Thyroid gland (tissue), 4 donors: Measurements from ENCODE around the gene SEMA3D. TPM values are rescaled to one million over a fixed set of nuclear protein-coding genes. Genes with fewer than 3 reads are reported as not detected.
A peak's percentile ranks its signal among the peaks of the same experiment; 100 is the strongest.

Experiments used
- DNase-seq, 2 donors: peaks; one replicate each; pipeline ENCODE4 v3.0.0-alpha.2; 2019
- H3K27ac ChIP-seq, 3 donors: fragments of 200-600 bp; sonication (generic); 1 replicate in 2 of 3; 2 replicates in 1 of 3; pipeline ENCODE4 v1.5.1; 2016 to 2019; ENCODE audit warnings: mild to moderate bottlenecking in 1 of 3, moderate library complexity in 1 of 3
- H3K27me3 ChIP-seq: fragments of 200-600 bp; sonication (generic); one replicate; pipeline ENCODE4 v1.5.1; 2019
- H3K36me3 ChIP-seq, 2 donors: fragments of 200-600 bp; sonication (generic); one replicate each; pipeline ENCODE4 v1.5.1; 2016 to 2019
- H3K4me1 ChIP-seq, 2 donors: fragments of 200-600 bp; sonication (generic); one replicate each; pipeline ENCODE4 v1.5.1; 2017 to 2019
- H3K4me3 ChIP-seq, 3 donors: fragments of 200-600 bp; sonication (generic); replicated peaks in 1 of 3; 1 replicate in 2 of 3; 2 replicates in 1 of 3; pipeline ENCODE4 v1.5.1; 2016; ENCODE audit warnings: mild to moderate bottlenecking in 1 of 3
- H3K9me3 ChIP-seq: fragments of 200-600 bp; sonication (generic); one replicate; pipeline ENCODE4 v1.5.1; 2017
- POLR2A ChIP-seq, 2 donors: fragments of 450-650 bp; IDR thresholded peaks; one replicate each; pipeline ENCODE4 v1.6.1; 2017; ENCODE audit warnings: antibody characterized with exemption in 2 of 2, mild to moderate bottlenecking in 2 of 2, moderate library complexity in 1 of 2
- whole genome bisulfite sequencing, 2 donors: methylation state at CpG; one replicate each; pipeline ENCODE4 v1.1.5; 2017; 5-methylcytosine and 5-hydroxymethylcytosine counted together
- intact Hi-C: fragments of 100-400 bp; cut with DNase I; formaldehyde crosslinking; loops from one replicate; pipeline ENCODE4 v1.15.1; 2023
- total RNA-seq, 4 donors: library from RNA; depleted of rRNA; stranded (reverse); fragments of >200 nt; gene quantifications; one replicate each; pipeline ENCODE4 v1.2.3, GENCODE V29; 2016
- TF ChIP-seq, protein P1 (sequence below), 6 experiments: fragments of 200-600 bp in 3 of 6; fragments of 450-650 bp in 3 of 6; sonication (generic) in 3 of 6; IDR thresholded peaks; one replicate each; pipeline ENCODE4 v1.5.1; 2016 to 2019; ENCODE audit warnings: antibody characterized with exemption in 6 of 6, mild to moderate bottlenecking in 2 of 6, inconsistent platforms in 1 of 6, moderate library complexity in 1 of 6

SEMA3D gene
- total RNA-seq, 4 donors from 2014 or later, result 65.8 to 131 (median 91.8) TPM

GRCh38 chr7:85067371-85067770 lies 119.5 kb downstream of the SEMA3D start:
- Histone ChIP-seq H3K4me1 (peaks cover 44 to 47% of the 10 kb centered on the region in 2 donors), H3K27me3 (no peaks in the 10 kb centered on the region), H3K36me3 (no peaks in the 10 kb centered on the region), H3K4me3 (no peak overlapping the region), H3K9me3 (no peaks in the 10 kb centered on the region), H3K27ac (peak overlapping the region in 2 of 3 donors; percentile 69 to 83)
- intact Hi-C loops, result no loop called here
- no peak for TF ChIP-seq POLR2A (IDR thresholded peaks at IDR 0.05)
- TF ChIP-seq, protein P1, sequence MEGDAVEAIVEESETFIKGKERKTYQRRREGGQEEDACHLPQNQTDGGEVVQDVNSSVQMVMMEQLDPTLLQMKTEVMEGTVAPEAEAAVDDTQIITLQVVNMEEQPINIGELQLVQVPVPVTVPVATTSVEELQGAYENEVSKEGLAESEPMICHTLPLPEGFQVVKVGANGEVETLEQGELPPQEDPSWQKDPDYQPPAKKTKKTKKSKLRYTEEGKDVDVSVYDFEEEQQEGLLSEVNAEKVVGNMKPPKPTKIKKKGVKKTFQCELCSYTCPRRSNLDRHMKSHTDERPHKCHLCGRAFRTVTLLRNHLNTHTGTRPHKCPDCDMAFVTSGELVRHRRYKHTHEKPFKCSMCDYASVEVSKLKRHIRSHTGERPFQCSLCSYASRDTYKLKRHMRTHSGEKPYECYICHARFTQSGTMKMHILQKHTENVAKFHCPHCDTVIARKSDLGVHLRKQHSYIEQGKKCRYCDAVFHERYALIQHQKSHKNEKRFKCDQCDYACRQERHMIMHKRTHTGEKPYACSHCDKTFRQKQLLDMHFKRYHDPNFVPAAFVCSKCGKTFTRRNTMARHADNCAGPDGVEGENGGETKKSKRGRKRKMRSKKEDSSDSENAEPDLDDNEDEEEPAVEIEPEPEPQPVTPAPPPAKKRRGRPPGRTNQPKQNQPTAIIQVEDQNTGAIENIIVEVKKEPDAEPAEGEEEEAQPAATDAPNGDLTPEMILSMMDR (IDR thresholded peaks at IDR 0.05), result no peak
- WGBS, 2 donors, result 94 to 96% methylated on average over 1 of the region's 1 CpG
- no peak for DNase-seq

DNA sequence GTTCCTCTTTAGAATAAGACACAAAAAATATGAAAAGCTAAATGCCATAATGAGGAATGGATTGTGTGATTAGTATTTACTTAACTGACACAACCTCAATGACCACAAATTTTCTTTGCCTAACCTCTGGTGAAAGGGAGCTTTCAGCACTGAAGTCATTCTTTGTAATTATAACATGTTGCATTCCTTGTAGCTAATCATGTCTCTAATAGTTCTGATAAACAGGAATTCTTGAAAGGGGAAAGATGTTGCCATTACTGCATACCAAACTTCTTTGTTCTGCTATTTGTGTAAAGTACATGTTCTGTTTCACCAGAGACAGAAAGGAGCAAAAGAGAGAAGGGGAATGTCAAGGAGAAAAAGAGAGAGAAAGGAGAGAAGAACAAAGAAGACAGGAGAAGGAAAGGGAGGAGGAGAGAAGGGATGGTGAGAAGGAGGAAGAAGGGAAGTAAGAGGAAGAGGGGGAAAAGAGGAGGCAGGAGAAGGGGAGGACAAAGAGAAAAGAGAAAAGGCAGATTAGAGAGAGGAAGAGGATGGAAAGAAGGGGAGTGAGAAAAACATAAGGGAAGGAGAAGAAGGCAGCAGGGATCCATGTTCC lies 120.9 kb downstream of the SEMA3D start:
- DNase-seq, result no peak
- H3K27me3 ChIP-seq, result no peaks in the 10 kb centered on the region
- H3K36me3 ChIP-seq, result no peaks in the 10 kb centered on the region
- H3K4me1 ChIP-seq, result peaks cover 47 to 53% of the 10 kb centered on the region in 2 donors
- H3K4me3 ChIP-seq, result no peak overlapping the region
- no peaks in the 10 kb centered on the region for H3K9me3 ChIP-seq
- TF ChIP-seq, protein P1 (IDR thresholded peaks at IDR 0.05), result no peak
- TF ChIP-seq POLR2A (IDR thresholded peaks at IDR 0.05), result no peak
- H3K27ac ChIP-seq, result peak overlapping the region; percentile 69 to 83 (median 77)
- intact Hi-C loops, result no loop called here

DNA sequence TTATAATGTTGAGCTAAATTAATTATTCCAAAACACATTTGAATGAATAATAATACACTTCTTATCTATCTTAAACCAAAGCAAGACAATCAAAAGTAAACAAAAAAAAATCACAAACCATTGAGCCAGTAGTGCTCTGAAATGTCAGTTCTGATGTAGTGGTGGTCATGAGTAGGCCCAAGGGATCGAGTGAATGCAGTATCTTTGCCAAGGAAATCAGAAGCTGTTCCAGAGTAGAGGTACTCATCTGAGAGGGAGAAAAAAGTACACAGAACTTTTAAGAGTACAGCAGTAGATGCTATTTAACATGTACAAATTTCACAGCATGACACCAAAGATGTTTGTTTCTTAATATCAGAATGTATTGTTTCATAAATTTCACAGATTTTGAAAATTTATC lies 121.5 kb downstream of the SEMA3D start:
- H3K27ac ChIP-seq, result peak overlapping the region; percentile 69 to 83 (median 77)
- WGBS, 2 donors, result 6 to 11% methylated on average over 1 of the region's 1 CpG

DNA sequence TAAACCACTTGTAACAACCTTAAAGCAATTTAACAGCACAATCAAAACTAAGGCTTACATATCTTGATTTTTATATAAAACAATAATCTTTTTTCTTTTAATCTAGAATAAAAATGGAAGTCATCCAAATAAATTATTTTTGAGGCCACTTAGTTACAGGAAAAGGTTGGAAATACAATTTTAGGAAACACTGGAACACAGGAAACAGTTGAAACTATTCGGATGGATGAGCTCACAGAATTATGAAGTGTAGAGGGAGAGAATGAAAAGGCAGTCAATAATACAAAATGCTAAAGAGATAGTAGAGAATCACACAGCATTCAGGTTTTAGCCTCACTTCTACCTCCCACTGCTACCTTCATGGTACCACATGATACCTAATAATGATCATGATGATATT lies 124.2 kb downstream of the SEMA3D start:
- H3K27ac ChIP-seq, result peak overlapping the region; percentile 2 to 69 (median 9)
- H3K4me3 ChIP-seq, result no peak overlapping the region
- TF ChIP-seq, protein P1 (IDR thresholded peaks at IDR 0.05), result no peak
- TF ChIP-seq POLR2A (IDR thresholded peaks at IDR 0.05), result no peak
- peaks cover 40 to 59% of the 10 kb centered on the region in 2 donors for H3K4me1 ChIP-seq
- H3K36me3 ChIP-seq, result no peaks in the 10 kb centered on the region
- DNase-seq, result no peak
- 51 to 75% methylated on average over 1 of the region's 1 CpG for WGBS, 2 donors
- intact Hi-C loops, result no loop called here
- no peaks in the 10 kb centered on the region for H3K9me3 ChIP-seq
- H3K27me3 ChIP-seq, result no peaks in the 10 kb centered on the region

More for the DNA sequence above, 121.5 kb downstream of the SEMA3D start:
- H3K4me1 ChIP-seq, result peaks cover 47 to 58% of the 10 kb centered on the region in 2 donors
- no peaks in the 10 kb centered on the region for H3K9me3 ChIP-seq
- peak; percentile 45 to 51 for DNase-seq
- no peaks in the 10 kb centered on the region for H3K27me3 ChIP-seq
- no peaks in the 10 kb centered on the region for H3K36me3 ChIP-seq
- intact Hi-C loops, result no loop called here
- no peak for TF ChIP-seq POLR2A (IDR thresholded peaks at IDR 0.05)
- TF ChIP-seq, protein P1 (IDR thresholded peaks at IDR 0.05), result no peak
- H3K4me3 ChIP-seq, result no peak overlapping the region

DNA sequence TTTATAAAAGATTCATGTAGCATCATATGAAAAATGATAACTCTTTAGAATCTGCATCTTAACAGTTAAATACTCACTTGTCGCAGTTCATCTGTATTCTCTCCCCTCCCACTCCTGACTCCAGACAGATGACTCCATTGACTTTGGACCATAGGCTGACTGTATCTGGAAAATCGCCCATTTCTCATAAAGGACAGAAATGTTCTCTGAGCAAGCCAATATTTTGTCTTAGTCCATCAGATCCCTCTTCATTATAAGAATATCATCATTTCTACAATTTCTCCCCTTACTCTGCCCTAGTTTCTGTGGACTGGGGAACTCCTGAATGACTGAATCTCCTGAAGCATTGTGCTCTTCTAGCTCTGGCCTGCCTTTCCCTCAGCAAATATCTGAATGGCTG lies 125.4 kb downstream of the SEMA3D start:
- Histone ChIP-seq H3K4me3 (no peak overlapping the region), H3K9me3 (no peaks in the 10 kb centered on the region), H3K36me3 (no peaks in the 10 kb centered on the region), H3K27ac (peak overlapping the region in 1 of 3 donors; percentile 53), H3K27me3 (no peaks in the 10 kb centered on the region), H3K4me1 (peaks cover 36 to 54% of the 10 kb centered on the region in 2 donors)
- no peak for TF ChIP-seq POLR2A (IDR thresholded peaks at IDR 0.05)
- TF ChIP-seq, protein P1 (IDR thresholded peaks at IDR 0.05), result no peak
- 81 to 82% methylated on average over 2 of the region's 2 CpGs for WGBS, 2 donors
- no peak for DNase-seq
- intact Hi-C loops, result no loop called here
